Activated CD8-positive, alpha-beta memory T cell treated with anti-CD3 and anti-CD28 coated beads for 36 hours (primary cell): ENCODE measurements around the gene RPRD2. TPM values are rescaled to one million over a fixed set of nuclear protein-coding genes. Genes with fewer than 3 reads are reported as not detected.

ENCODE experiments used
- total RNA-seq, 2 experiments: library from RNA; stranded (reverse); gene quantifications; one replicate each; pipeline ENCODE4 v1.2.3, GENCODE V29; 2021

Gene RPRD2
- total RNA-seq, 2 experiments from 2014 or later, result 20.1 to 20.4 TPM

Other genes with a start within 250 kb of the RPRD2 start
- gene PLEKHO1, start 214.2 kb upstream of the RPRD2 start, total RNA-seq, result 10 to 100 TPM; 34.2 to 35.0 TPM
- gene ANP32E, start 128.0 kb upstream of the RPRD2 start, total RNA-seq, result 100 to 1,000 TPM; 161 TPM
- gene CA14, start 106.4 kb upstream of the RPRD2 start, total RNA-seq, result not detected
- gene APH1A, start 95.1 kb upstream of the RPRD2 start, total RNA-seq, result 100 to 1,000 TPM; 129 TPM
- gene C1orf54, start 91.4 kb upstream of the RPRD2 start, total RNA-seq, result 1 to 10 TPM in 1 of 2 experiments, under 1 TPM in 1; 0.61 to 1.1 TPM
- 1 to 10 TPM; 5.2 to 7.3 TPM for gene CIART, start 81.6 kb upstream of the RPRD2 start, total RNA-seq
- gene MRPS21, start 70.3 kb upstream of the RPRD2 start, total RNA-seq, result 10 to 100 TPM; 78.1 to 79.1 TPM
- gene PRPF3, start 42.6 kb upstream of the RPRD2 start, total RNA-seq, result 10 to 100 TPM; 66.5 to 68.9 TPM
- gene TARS2, start 123.3 kb downstream of the RPRD2 start, total RNA-seq, result 10 to 100 TPM; 53.5 to 56.2 TPM
- gene ECM1, start 144.0 kb downstream of the RPRD2 start, total RNA-seq, result 1 to 10 TPM; 1.3 to 1.5 TPM
- gene FALEC, start 151.6 kb downstream of the RPRD2 start, total RNA-seq, result under 1 TPM in 1 of 2 experiments, not detected in 1; 0.55 TPM
- not detected for gene ADAMTSL4, start 185.3 kb downstream of the RPRD2 start, total RNA-seq
- gene MCL1, start 215.5 kb downstream of the RPRD2 start, total RNA-seq, result 100 to 1,000 TPM; 211 to 215 TPM